GM18909 (cell line): ENCODE measurements around the gene IGFBP4.

ENCODE experiments used
- ATAC-seq: cut with Tn5 transposase; IDR thresholded peaks from one replicate; pipeline ENCODE4 v1.9.1; 2021; ENCODE audit warnings: mild to moderate bottlenecking; ENCODE audit not compliant: unreplicated experiment, poor library complexity

Gene IGFBP4

DNA sequence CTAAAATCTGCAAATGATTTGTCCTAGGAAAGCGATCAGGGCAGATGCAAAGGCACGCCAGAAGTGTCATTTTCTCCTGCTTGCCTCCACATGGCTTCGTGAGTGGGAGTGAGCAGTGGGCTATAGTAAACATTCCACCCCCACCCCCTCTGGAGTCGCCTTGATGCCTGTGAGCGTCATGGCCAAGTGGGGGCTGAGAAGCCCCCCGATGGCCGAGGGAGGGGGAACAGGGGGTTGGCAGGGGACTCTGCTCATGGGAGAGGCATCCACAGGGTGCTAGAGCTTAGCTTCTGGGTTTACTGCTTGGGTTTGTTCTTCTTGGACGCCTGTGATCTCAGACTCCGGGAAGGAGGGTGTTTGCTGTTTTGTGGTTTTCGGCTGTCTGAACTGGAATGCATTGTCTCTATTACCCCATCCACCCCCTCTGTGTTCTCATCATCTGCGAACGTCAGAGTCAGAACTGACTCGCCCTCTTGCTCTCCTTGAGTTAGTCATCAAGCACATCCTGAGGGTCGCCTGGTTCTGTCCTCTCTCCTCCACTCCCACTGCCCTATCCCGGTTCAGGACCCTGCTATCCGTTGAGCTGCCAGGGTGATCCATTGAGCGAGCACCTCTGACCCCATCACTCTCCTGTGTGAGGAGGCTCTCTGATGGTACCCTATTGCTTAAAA is 42.7 kb downstream of the IGFBP4 start:
- no peak for ATAC-seq

- ATAC-seq, result no peak
Observed at GRCh38 chr17:40486522-40487370, 43.5 kb downstream of the IGFBP4 start.

GRCh38 chr17:40487371-40488020 is 44.2 kb downstream of the IGFBP4 start:
- ATAC-seq, result no peak

GRCh38 chr17:40490289-40490853 is 47.1 kb downstream of the IGFBP4 start:
- ATAC-seq, result no peak

- no peak for ATAC-seq
Observed at GRCh38 chr17:40490982-40491381, 47.7 kb downstream of the IGFBP4 start.

DNA sequence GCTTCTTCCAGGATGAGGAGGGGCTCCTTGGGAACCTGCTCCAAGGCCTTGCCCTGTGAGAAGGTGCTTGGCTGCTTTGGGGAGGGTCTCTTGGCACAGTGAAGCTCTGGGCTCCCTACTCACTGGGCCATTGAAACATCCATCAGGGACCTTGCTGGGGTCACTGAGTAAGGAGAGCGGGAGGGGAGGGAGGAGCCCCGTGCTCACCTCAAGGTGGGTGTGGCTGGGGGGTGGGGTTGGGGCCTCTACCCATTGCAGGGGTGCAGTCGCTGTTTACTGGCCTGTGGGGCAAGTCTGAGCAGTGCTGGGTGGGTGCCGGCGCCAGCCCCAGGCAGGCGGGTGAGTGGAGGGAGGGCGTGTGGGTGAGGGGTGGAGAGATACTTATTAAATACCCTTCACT is 48.2 kb downstream of the IGFBP4 start:
- no peak for ATAC-seq

GRCh38 chr17:40493697-40494096 is 50.4 kb downstream of the IGFBP4 start:
- no peak for ATAC-seq

DNA sequence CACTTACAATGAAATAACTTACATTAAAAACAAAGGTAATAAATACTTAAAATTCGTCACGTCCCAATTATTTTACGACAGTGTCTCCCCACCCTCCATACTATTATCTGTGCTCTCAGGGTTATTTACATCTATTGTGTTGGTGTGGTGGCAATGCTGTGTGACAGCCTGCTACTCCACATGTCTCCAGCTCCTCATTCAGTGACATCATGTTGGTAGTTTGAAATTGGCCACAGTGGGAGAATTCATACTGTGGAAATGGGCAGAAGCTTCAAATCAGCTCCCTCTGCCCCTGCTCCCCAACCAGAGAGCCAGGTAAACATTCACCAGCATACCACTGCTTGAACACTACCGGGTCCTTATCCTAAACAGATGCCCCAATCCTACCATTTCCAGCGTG is 51.9 kb downstream of the IGFBP4 start:
- no peak for ATAC-seq

DNA sequence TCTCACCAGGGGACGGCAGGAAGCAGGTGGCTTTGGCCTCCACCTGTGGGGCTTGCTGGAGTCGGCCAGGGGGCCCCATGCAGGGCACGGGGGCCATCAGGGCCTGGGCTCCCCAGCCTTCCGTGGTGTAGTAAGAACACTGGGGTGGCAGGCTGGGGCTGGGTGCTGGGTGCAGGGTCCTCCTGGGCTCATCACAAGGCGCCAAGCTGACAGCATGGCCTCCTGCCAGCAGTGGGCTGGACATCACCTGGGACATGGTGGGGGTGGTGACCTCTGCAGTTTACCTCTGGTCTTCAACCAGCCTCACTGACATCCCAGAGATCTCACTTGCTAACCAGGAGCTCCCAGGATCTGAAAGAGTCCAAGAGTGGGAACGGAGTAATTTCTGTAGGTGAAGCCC is 52.9 kb downstream of the IGFBP4 start:
- ATAC-seq, result no peak

GRCh38 chr17:40496634-40497420 is 53.6 kb downstream of the IGFBP4 start:
- no peak for ATAC-seq

GRCh38 chr17:40497695-40498094 is 54.4 kb downstream of the IGFBP4 start:
- no peak for ATAC-seq

DNA sequence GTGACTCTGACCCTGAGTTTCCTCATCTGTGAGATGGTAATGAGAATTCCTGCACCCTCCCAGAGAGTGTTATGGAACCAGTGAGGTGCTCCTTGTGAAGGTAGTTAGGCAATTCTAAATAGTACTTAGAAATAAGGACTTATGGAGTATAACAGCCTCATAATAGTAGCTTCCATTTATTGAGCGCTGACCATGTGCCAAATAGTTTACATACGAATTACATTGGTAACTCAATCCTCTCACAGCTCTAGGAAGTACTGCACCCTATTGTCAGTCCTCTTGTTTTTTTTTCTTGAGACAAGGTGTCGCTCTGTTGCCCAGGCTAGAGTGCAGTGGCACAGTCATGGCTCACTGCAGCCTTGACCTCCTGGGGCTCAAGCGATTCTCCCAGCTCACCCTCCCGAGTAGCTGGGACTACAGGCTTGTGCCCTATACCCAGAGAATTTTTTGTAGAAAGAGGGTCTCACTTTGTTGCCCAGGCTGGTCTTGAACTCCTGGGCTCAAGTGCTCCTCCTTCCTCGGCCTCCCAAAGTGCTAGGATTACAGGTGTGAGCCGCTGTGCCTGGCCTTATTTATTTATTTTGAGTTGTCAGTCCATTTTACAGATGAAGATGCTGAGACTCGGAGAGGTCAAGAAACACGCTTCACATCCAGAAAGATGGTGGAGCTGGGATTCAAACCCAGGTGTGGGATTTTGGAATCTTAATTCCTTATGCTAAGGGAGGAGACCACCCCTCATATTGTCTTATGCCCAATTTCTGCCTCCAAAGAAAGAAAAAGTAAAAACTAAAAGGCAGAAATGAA is 55.2 kb downstream of the IGFBP4 start:
- no peak for ATAC-seq

- ATAC-seq, result no peak
Observed at GRCh38 chr17:40499551-40500189, 56.4 kb downstream of the IGFBP4 start.

- ATAC-seq, result no peak
Observed at GRCh38 chr17:40500190-40500589, 56.9 kb downstream of the IGFBP4 start.

DNA sequence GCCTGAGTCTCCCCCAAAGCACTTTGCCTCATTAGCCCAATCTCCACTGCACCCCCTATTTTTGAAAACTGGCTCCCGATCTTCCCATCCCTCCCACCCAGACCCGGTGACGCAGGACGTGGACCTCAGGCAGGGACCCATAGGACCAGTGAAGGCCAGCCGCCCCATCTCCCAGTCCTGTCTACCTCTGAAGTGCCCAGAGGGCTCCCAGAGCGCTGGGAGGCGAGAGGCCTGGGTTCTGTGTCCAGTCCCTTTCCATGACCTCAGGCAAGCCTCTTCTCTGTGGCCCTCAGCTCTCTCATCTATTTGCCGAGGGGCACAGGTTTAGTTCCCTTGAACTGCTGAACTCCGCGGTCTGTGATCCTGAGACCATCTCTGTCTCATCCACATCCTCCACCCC is 57.5 kb downstream of the IGFBP4 start:
- no peak for ATAC-seq

DNA sequence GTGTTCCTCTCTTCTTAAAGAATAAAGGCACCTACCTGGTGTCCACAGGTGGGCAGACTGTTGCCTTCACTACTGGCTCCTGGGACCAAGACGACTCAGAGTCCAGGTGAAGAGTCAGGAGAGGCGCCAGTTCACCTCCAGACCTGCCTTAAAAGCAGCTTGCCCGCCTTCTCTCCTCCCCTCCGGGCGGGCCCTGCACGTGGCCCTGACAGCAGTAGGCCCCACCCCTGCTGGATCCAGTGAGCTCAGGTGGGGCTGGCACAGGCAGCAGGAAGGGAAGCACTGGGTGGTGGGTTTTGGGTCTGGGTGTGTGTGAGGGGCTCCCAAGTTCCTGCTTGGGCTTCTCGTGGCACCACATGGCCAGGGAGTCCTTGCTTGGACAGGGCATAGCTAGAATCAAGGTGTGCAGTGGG is 58.3 kb downstream of the IGFBP4 start, which contains the start of gene TNS4:
Gene TNS4, minus strand, starts transcription at position 125 of the 413 bp plus-strand sequence. CDS start 5,198 bp downstream, outside the sequence.
- ATAC-seq, result no peak

DNA sequence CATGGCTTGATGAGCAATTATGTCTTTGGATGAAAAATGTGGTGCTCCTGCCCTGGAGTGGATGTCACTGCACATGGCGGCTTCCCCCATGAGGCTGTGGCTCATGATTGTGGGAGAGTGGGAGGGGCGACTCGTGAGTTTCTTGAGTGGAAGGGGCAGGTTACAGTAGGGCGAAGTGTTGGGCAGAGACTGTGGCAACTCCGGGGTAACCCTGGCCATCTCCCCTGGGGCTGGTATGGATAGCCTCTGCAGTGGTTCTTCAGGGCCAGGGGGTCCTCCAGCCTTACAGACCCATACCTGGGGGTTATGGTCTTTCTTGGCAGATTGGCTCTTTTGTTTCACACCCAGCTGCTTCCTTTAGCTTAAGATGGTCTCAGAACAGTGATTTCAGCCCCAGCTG is 59.5 kb downstream of the IGFBP4 start:
- ATAC-seq, result no peak

- no peak for ATAC-seq
Observed at GRCh38 chr17:40503154-40503553, 59.9 kb downstream of the IGFBP4 start.

GRCh38 chr17:40506786-40507185 is 63.5 kb downstream of the IGFBP4 start:
- no peak for ATAC-seq
